Breast epithelium (tissue), 4 donors: ENCODE measurements around the gene PIAS1. TPM values are rescaled to one million over a fixed set of nuclear protein-coding genes. Genes with fewer than 3 reads are reported as not detected.

Experiments
- DNase-seq, 2 donors: peaks; one replicate each; pipeline ENCODE4 v3.0.0-alpha.2; 2019; ENCODE audit warnings: low spot score in 2 of 2
- H3K27ac ChIP-seq, 2 donors: fragments of 200-600 bp; sonication (generic) in 1 of 2; one replicate each; pipeline ENCODE4 v1.5.1; 2016 to 2019; ENCODE audit warnings: mild to moderate bottlenecking in 1 of 2
- H3K27me3 ChIP-seq, 2 donors: fragments of 200-600 bp; sonication (generic) in 1 of 2; one replicate each; pipeline versions ENCODE4 v1.5.1 to v1.6.0; 2017 to 2019; ENCODE audit warnings: control low read depth in 1 of 2, mild to moderate bottlenecking in 1 of 2
- H3K36me3 ChIP-seq: fragments of 200-600 bp; one replicate; pipeline ENCODE4 v1.5.1; 2019
- H3K4me1 ChIP-seq, 2 donors: fragments of 200-600 bp; sonication (generic); one replicate each; pipeline ENCODE4 v1.5.1; 2016 to 2019; ENCODE audit warnings: control low read depth in 1 of 2
- H3K4me3 ChIP-seq, 3 donors: fragments of 200-600 bp; sonication (generic); 1 replicate in 2 of 3; 2 replicates in 1 of 3; pipeline ENCODE4 v1.5.1; 2016 to 2019; ENCODE audit warnings: mild to moderate bottlenecking in 3 of 3, moderate library complexity in 2 of 3
- H3K9me3 ChIP-seq, 2 donors: fragments of 200-600 bp; sonication (generic) in 1 of 2; one replicate each; pipeline ENCODE4 v1.5.1; 2016 to 2019; ENCODE audit warnings: control low read depth in 1 of 2
- POLR2A ChIP-seq: fragments of 450-650 bp; IDR thresholded peaks from one replicate; pipeline ENCODE4 v1.6.1; 2016; ENCODE audit warnings: antibody characterized with exemption, mild to moderate bottlenecking, moderate library complexity
- POLR2AphosphoS5 ChIP-seq, 3 donors: sonication (generic); formaldehyde crosslinking; IDR thresholded peaks; one replicate each; pipeline ENCODE4 v1.6.1; 2017; ENCODE audit warnings: antibody characterized with exemption in 3 of 3
- intact Hi-C: fragments of 100-400 bp; cut with DNase I; formaldehyde crosslinking; loops from one replicate; pipeline ENCODE4 v1.15.1; 2023; ENCODE audit warnings: low total_unique reads
- total RNA-seq, 3 donors: library from RNA; depleted of rRNA; stranded (reverse); fragments of >200 nt; gene quantifications; one replicate each; pipeline ENCODE4 v1.1.0, GENCODE V29; 2016
- TF ChIP-seq, protein P1 (sequence below), 3 donors: fragments of 450-650 bp; IDR thresholded peaks; one replicate each; pipeline ENCODE4 v1.5.1; 2016 to 2017; ENCODE audit warnings: antibody characterized with exemption in 3 of 3, mild to moderate bottlenecking in 3 of 3, moderate library complexity in 3 of 3

The PIAS1 gene
- total RNA-seq, 3 donors from 2014 or later, result 43.9 to 77.4 (median 57.1) TPM

DNA sequence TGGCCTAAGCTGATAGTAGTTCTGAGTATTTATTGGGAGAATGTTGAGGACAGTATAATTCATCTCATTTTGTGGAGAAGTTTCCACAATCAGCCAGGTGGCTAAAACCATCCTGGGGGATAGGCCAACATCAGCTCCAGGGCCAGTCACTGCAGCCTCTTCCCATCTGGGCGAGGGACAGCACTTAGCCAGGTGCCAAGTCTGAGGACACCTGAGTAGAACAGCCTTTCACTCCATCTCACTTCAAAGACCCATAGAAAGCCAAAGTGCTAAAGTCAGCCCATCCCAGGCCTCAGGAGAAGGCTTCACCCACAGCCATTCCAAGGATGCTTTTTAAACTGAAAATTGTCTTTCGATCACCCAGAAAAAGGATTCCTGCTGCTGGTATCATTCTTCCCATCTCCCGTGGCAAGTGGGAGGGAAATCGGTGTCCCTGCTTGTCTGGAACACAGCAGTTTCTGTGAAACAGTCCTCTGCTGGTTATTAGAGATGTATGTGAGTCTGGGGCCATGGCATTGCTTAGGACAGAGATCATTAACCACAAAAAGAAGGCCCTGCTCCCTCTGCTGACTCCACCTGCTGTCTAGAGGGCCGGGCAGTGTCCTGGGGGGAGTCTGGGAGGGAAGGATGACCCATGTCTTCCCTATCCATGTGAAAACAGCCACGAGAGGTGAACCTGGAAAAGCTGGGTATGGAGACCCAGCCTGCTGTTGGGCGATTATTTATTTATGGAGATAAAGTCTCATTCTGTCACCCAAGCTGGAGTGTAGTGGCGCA is 141.4 kb downstream of the PIAS1 start:
- H3K36me3 ChIP-seq, result no peaks in the 10 kb centered on the region
- intact Hi-C loops, result no loop called here
- DNase-seq, result peak in 1 of 2 donors; percentile 34
- H3K4me1 ChIP-seq, result no peaks in the 10 kb centered on the region
- no peak for TF ChIP-seq POLR2A
- TF ChIP-seq, protein P1, sequence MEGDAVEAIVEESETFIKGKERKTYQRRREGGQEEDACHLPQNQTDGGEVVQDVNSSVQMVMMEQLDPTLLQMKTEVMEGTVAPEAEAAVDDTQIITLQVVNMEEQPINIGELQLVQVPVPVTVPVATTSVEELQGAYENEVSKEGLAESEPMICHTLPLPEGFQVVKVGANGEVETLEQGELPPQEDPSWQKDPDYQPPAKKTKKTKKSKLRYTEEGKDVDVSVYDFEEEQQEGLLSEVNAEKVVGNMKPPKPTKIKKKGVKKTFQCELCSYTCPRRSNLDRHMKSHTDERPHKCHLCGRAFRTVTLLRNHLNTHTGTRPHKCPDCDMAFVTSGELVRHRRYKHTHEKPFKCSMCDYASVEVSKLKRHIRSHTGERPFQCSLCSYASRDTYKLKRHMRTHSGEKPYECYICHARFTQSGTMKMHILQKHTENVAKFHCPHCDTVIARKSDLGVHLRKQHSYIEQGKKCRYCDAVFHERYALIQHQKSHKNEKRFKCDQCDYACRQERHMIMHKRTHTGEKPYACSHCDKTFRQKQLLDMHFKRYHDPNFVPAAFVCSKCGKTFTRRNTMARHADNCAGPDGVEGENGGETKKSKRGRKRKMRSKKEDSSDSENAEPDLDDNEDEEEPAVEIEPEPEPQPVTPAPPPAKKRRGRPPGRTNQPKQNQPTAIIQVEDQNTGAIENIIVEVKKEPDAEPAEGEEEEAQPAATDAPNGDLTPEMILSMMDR (IDR thresholded peaks at IDR 0.05), result no peak
- TF ChIP-seq POLR2AphosphoS5 (IDR thresholded peaks at IDR 0.05), result no peak
- H3K27ac ChIP-seq, result peak overlapping the region; percentile 60 to 64
- H3K4me3 ChIP-seq, result no peak overlapping the region
- H3K9me3 ChIP-seq, result no peaks in the 10 kb centered on the region
- H3K27me3 ChIP-seq, result no peaks in the 10 kb centered on the region

DNA sequence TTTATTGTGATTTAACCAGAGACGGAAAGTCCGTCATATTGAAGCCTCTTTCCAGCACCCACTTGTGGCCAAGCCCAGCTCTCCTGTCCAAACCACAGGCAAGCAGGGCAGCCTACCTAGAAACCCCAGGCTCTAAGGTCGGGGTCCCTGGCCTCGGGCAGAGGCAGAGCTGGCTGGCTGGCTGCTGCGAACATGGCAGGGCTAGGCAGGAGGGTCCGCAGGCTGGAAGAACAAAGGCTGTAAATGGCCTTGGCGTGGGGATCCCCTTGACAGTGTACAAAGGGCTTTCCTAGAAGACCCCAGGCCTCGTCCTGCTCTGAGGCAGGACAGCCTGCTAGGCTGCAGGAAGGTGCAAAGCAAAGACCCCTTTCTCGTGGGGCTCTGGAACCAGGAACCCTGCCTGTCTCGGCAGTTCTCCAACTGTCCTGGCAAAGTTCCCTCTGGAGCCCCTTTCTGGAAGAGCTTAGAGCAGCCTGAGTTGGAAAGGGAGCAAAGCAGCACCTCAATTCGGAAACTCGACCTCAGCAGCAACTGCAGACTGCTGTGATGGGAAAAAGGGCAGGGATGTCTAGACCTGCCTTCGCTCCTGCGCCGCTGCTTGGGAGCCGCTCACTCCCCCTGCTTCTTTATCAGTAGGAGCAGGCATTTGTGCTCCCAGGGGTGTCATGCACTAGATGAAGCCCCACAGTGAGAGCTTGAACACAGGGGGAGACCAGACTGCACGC is 142.5 kb downstream of the PIAS1 start:
- Histone ChIP-seq H3K4me3 (no peak overlapping the region), H3K36me3 (no peaks in the 10 kb centered on the region), H3K27ac (peak overlapping the region in 1 of 2 donors; percentile 15), H3K27me3 (no peaks in the 10 kb centered on the region), H3K9me3 (no peaks in the 10 kb centered on the region), H3K4me1 (no peaks in the 10 kb centered on the region)
- no peak for TF ChIP-seq POLR2AphosphoS5 (IDR thresholded peaks at IDR 0.05)
- TF ChIP-seq POLR2A, result no peak
- TF ChIP-seq, protein P1 (IDR thresholded peaks at IDR 0.05), result no peak
- DNase-seq, result no peak
- intact Hi-C loops, result no loop called here

DNA sequence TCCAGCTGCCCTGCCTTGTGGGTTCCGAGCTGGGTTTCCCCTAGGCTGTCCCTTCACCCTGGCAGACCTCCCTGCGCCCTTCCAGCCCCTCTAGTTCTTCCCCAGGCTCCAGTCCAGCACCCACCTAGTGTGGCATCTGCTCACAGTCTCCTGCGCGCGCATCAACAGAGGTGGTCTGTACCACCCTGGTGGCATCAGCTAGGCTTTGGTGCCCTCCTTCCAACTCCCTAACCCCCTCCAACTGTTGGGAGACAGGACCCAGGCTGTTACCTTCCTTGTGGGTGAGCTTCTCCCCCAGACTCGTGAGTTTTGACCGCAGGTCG is 143.0 kb downstream of the PIAS1 start:
- Histone ChIP-seq H3K36me3 (no peaks in the 10 kb centered on the region), H3K4me3 (no peak overlapping the region), H3K27me3 (no peaks in the 10 kb centered on the region), H3K27ac (no peak overlapping the region), H3K9me3 (no peaks in the 10 kb centered on the region), H3K4me1 (no peaks in the 10 kb centered on the region)
- TF ChIP-seq, protein P1 (IDR thresholded peaks at IDR 0.05), result no peak
- TF ChIP-seq POLR2AphosphoS5 (IDR thresholded peaks at IDR 0.05) (no peak), POLR2A (no peak)
- DNase-seq, result no peak
- intact Hi-C loops, result no loop called here

DNA sequence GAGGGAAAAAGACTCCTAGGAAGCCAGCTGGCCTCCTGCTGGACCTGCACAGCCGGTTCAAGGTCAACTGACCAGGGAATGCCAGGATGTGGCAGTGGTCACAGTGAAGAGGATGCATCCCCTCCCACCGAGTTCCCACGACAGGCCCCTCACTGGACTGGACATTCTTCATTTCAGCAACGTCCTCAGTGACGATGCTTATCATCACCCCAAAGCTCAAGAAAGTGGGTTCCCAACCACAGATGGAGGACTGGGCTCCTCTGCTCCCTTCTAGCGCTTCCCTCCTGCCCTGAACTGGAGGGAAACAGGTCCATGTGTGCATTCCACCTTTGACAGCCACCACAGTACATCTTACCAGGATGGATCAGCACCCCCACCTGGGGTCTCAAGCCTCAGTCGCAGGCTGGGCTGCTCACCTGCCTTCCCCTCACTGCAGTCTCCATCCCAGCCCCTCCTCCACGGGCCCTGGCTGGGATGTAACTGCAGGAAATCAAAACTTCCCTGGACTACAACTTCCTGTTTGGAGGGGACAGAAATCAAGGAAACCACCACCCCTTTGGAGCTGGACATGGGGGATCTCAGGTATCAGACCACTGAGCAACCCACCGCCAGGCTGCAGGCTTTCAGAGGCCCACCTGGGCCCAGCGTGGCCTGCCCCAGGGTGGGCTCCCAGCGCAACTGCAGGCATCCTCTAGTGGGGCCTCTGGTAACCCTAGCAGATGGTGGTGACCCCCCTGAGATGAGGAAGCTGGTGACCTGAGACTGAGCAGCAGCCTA is 143.7 kb downstream of the PIAS1 start:
- Histone ChIP-seq H3K27ac (no peak overlapping the region), H3K9me3 (no peaks in the 10 kb centered on the region), H3K27me3 (no peaks in the 10 kb centered on the region), H3K4me3 (no peak overlapping the region), H3K36me3 (no peaks in the 10 kb centered on the region), H3K4me1 (no peaks in the 10 kb centered on the region)
- TF ChIP-seq POLR2A (no peak), POLR2AphosphoS5 (IDR thresholded peaks at IDR 0.05) (no peak)
- TF ChIP-seq, protein P1 (IDR thresholded peaks at IDR 0.05), result no peak
- intact Hi-C loops, result no loop called here
- DNase-seq, result no peak
